Fibroblast of lung (primary cell): ENCODE measurements around the gene CALY.

Experiments
- CTCF ChIP-seq, 2 donors: IDR thresholded peaks in 1 of 2; conservative IDR thresholded peaks in 1 of 2; 1 replicate in 1 of 2; 2 replicates in 1 of 2; pipeline ENCODE4 v1.5.1; 2011 to 2012; ENCODE audit warnings: low read length in 2 of 2, control low read depth in 1 of 2, inconsistent platforms in 1 of 2, low read depth in 1 of 2, mild to moderate bottlenecking in 1 of 2
- EZH2 ChIP-seq: IDR thresholded peaks from 2 replicates; pipeline ENCODE4 v1.5.1; 2012; ENCODE audit warnings: low read length, control low read depth, mild to moderate bottlenecking; ENCODE audit errors: missing control alignments

- no peak for TF ChIP-seq CTCF (conservative IDR thresholded peaks at IDR 0.05 in 1 of 2, IDR thresholded peaks at IDR 0.05 in 1 of 2; ENCODE audit: low read depth in 1 of 2, low read length in 2 of 2)
- TF ChIP-seq EZH2, result no peak
Observed at GRCh38 chr10:133309720-133310398, 26.8 kb downstream of the CALY start.
